Stimulated activated naive CD8-positive, alpha-beta T cell treated with anti-CD3 and anti-CD28 coated beads, Interleukin-15, amount 100 ng/mL, for 72 hours (primary cell): ENCODE measurements around the gene APEH.
A peak's percentile ranks its signal among the peaks of the same experiment; 100 is the strongest.
"Not testable (repeated sequence)": the region's sequence is repeated elsewhere in the genome, so short reads cannot be mapped to it uniquely, and the experiment has no call there.

Source experiments
- ATAC-seq: fragments of 150-1000 bp; cut with Tn5 transposase; 2 replicates; pipeline ENCODE4 v1.10.0; 2021; ENCODE audit warnings: mild to moderate bottlenecking, moderate library complexity
- DNase-seq, 2 donors: peaks; one replicate each; pipeline ENCODE4 v3.0.0; 2021 to 2022
- H3K27ac Mint-ChIP-seq, 2 donors: one replicate each; pipeline ENCODE4 v1.8.0; 2022; ENCODE audit warnings: mild to moderate bottlenecking in 2 of 2, mixed read lengths in 2 of 2, moderate library complexity in 2 of 2
- H3K27me3 Mint-ChIP-seq: one replicate; pipeline ENCODE4 v1.8.0; 2022; ENCODE audit warnings: mixed read lengths
- H3K4me1 Mint-ChIP-seq: one replicate; pipeline ENCODE4 v1.8.0; 2022; ENCODE audit warnings: mild to moderate bottlenecking, mixed read lengths
- H3K4me3 Mint-ChIP-seq, 2 donors: one replicate each; pipeline ENCODE4 v1.8.0; 2022; ENCODE audit warnings: mild to moderate bottlenecking in 2 of 2, mixed read lengths in 2 of 2, moderate library complexity in 1 of 2
- H3K9me3 Mint-ChIP-seq, 2 donors: one replicate each; pipeline ENCODE4 v1.8.0; 2022; ENCODE audit warnings: mixed read lengths in 2 of 2

APEH gene

GRCh38 chr3:49671291-49672288 is 2.6 kb upstream of the APEH start:
- H3K4me3 Mint-ChIP-seq: peak overlapping the region; percentile 14 to 68
- no peak overlapping the region for H3K27ac Mint-ChIP-seq
- DNase-seq: peak; percentile 71 to 76
- no peaks in the 10 kb centered on the region for H3K9me3 Mint-ChIP-seq
- no peak for ATAC-seq
- H3K27me3 Mint-ChIP-seq: no peaks in the 10 kb centered on the region
- H3K4me1 Mint-ChIP-seq: peaks cover 34% of the 10 kb centered on the region

DNA sequence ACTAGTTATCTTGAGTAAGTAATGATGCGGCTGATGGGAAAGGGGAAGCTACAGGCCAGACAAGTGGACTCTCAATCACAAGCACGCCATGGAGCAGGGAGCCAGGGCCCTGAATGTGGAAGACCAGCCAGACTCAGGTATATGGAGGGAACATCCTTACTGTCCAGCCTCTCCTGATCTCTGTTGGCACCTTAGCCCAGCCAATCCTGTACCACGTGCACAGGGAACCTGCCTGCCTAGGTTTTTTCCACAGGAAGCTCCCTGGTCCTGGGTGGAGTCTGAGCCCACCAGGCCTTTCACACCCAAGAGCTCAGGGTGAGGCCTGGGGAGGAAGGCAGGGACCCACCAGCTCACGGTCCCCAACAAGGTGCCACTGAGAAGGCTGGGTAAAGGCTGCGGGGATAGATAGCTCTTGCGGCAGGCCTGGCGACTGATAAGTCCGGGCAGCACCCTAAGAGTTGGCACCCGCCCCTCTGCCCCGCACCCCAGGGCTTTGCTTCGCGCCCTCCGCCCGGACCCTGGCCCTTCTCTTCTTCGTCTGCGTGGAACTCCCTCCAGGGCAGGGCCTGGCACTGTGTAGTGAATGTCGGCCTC is 933 bp upstream of the APEH start:
- Mint-ChIP-seq H3K27me3 (no peaks in the 10 kb centered on the region), H3K27ac (peak overlapping the region; percentile 98), H3K9me3 (no peaks in the 10 kb centered on the region), H3K4me1 (peaks cover 45% of the 10 kb centered on the region), H3K4me3 (peak overlapping the region; percentile 89)
- peak; percentile 11 for ATAC-seq
- DNase-seq: no peak

DNA sequence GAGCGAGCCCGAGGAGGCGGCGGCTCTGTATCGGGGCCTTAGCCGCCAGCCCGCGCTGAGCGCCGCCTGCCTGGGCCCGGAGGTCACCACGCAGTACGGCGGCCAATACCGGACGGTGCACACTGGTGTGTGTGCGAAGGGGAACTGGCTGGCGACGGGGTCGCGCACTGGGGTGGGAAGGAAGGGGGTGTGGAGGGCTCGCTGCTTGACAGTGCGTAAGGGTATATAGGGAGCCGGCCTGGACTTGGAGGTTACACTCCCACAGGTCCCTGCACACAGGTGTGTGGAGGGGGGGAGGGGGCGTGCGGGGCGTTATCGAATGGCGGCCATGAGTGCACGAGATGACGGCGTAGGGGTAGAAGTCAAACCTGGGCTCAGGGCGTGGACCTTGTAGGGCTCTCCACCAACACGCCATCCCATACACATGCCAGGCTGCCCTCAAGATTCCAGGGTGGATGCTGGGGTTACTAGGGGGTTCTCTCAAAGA is 389 bp downstream of the APEH start:
- no peak for DNase-seq
- H3K4me3 Mint-ChIP-seq: peak overlapping the region; percentile 89
- ATAC-seq: peak; percentile 36
- H3K27me3 Mint-ChIP-seq: no peaks in the 10 kb centered on the region
- peak overlapping the region in 1 of 2 donors; percentile 98 for H3K27ac Mint-ChIP-seq
- peaks cover 45% of the 10 kb centered on the region for H3K4me1 Mint-ChIP-seq
- no peaks in the 10 kb centered on the region for H3K9me3 Mint-ChIP-seq

DNA sequence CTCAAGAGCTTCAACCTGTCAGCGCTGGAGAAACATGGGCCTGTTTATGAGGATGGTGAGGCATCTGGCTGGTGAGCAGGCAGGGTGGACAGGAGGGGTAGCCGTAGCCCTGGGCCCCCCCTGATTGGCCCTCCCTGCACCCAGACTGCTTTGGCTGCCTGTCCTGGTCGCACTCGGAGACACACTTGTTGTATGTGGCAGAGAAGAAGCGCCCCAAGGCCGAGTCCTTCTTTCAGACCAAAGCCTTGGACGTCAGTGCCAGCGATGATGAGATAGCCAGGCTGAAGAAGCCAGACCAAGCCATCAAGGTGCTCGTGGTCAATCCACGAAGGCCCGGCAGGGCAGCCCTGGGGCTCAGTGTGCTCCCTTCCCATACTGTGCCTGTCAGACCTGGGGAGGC is 1.8 kb downstream of the APEH start:
- Mint-ChIP-seq H3K27me3 (no peaks in the 10 kb centered on the region), H3K27ac (no peak overlapping the region), H3K4me3 (peak overlapping the region in 1 of 2 donors; percentile 89), H3K9me3 (no peaks in the 10 kb centered on the region), H3K4me1 (peaks cover 58% of the 10 kb centered on the region)
- ATAC-seq (no peak), DNase-seq (no peak)

DNA sequence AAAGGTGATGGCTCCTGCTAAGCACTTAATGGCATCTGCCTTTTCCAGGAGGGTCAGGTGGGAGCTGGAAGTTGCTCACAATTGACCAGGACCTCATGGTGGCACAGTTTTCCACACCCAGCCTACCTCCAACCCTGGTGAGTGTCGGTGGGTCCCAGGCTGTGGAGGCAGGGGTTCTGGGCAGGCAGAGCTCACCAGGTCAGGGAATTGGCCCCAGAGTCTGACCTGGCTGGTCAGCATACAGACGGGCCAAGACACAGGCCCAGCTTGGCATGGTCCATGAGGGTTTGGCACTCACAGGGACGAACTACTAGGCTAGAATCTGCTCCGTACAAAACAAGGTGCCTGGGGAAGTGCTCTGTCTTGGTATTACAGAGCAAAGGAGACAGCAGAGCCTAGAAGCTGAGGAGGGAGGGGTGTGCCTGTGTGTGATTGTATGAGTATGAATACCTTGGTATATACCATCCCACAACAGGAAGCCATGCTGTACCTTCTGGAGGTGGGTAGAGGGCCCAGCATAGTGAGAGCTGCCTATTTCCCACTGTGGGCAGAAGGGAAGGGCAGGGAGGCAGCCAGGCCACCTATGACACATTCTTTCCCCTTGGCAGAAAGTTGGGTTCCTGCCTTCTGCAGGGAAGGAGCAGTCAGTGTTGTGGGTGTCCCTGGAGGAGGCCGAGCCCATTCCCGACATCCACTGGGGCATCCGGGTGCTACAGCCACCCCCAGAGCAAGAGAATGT is 6.5 kb downstream of the APEH start:
- H3K4me3 Mint-ChIP-seq: no peak overlapping the region
- no peaks in the 10 kb centered on the region for H3K9me3 Mint-ChIP-seq
- no peak for ATAC-seq
- no peaks in the 10 kb centered on the region for H3K27me3 Mint-ChIP-seq
- peak overlapping the region in 1 of 2 donors; percentile 79 for H3K27ac Mint-ChIP-seq
- DNase-seq: no peak
- peaks cover 40% of the 10 kb centered on the region for H3K4me1 Mint-ChIP-seq

GRCh38 chr3:49681232-49681522 is 7.0 kb downstream of the APEH start:
- Mint-ChIP-seq H3K27me3 (no peaks in the 10 kb centered on the region), H3K9me3 (no peaks in the 10 kb centered on the region), H3K4me3 (no peak overlapping the region), H3K4me1 (peaks cover 36% of the 10 kb centered on the region), H3K27ac (no peak overlapping the region)
- no peak for DNase-seq
- no peak for ATAC-seq

GRCh38 chr3:49681543-49681942 is 7.4 kb downstream of the APEH start:
- no peak for ATAC-seq
- H3K27me3 Mint-ChIP-seq: no peaks in the 10 kb centered on the region
- no peak overlapping the region for H3K27ac Mint-ChIP-seq
- H3K4me1 Mint-ChIP-seq: peaks cover 37% of the 10 kb centered on the region
- no peak overlapping the region for H3K4me3 Mint-ChIP-seq
- no peak for DNase-seq
- H3K9me3 Mint-ChIP-seq: no peaks in the 10 kb centered on the region

GRCh38 chr3:49683162-49683561 is 9.0 kb downstream of the APEH start:
- Mint-ChIP-seq H3K4me3 (no peak overlapping the region), H3K27me3 (no peaks in the 10 kb centered on the region)

DNA sequence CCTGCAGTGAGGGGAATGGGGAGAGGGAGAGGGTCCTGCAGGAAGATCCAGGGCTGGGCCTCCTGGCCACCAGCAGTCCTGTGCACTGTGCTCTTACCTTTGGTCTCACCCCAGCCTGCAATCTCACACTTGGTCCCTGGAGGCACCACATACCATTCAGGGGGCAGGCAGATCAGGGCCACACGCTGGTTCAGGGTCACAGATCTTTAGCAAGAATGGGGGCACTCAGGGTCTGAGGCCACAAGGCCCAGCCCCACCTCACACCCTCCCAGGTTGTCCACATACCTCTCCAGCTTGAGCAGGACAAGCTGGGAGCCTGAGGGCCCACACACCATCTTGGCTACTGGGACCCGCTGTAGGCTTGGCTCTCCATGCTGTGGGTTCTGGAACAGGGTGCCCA is 10.3 kb downstream of the APEH start:
- not testable (repeated sequence) for H3K27me3 Mint-ChIP-seq, H3K27ac Mint-ChIP-seq, H3K9me3 Mint-ChIP-seq, ATAC-seq, H3K4me3 Mint-ChIP-seq, DNase-seq
- H3K4me1 Mint-ChIP-seq: peaks cover 48% of the 10 kb centered on the region

More at GRCh38 chr3:49683162-49683561, 9.0 kb downstream of the APEH start:
- H3K4me1 Mint-ChIP-seq: peaks cover 36% of the 10 kb centered on the region
- H3K27ac Mint-ChIP-seq: no peak overlapping the region
- no peaks in the 10 kb centered on the region for H3K9me3 Mint-ChIP-seq
- ATAC-seq (no peak), DNase-seq (no peak)

GRCh38 chr3:49685103-49685502 is 11.0 kb downstream of the APEH start:
- H3K27me3 Mint-ChIP-seq, H3K9me3 Mint-ChIP-seq, DNase-seq, ATAC-seq, H3K27ac Mint-ChIP-seq: not testable (repeated sequence)
- Mint-ChIP-seq H3K4me1 (peaks cover 49% of the 10 kb centered on the region), H3K4me3 (peak overlapping the region in 1 of 2 donors; percentile 41)

GRCh38 chr3:49685846-49686245 is 11.7 kb downstream of the APEH start:
- ATAC-seq: peak; percentile 2
- not testable (repeated sequence) for H3K27ac Mint-ChIP-seq, H3K27me3 Mint-ChIP-seq, DNase-seq, H3K9me3 Mint-ChIP-seq
- Mint-ChIP-seq H3K4me1 (peaks cover 49% of the 10 kb centered on the region), H3K4me3 (peak overlapping the region in 1 of 2 donors; percentile 42)

DNA sequence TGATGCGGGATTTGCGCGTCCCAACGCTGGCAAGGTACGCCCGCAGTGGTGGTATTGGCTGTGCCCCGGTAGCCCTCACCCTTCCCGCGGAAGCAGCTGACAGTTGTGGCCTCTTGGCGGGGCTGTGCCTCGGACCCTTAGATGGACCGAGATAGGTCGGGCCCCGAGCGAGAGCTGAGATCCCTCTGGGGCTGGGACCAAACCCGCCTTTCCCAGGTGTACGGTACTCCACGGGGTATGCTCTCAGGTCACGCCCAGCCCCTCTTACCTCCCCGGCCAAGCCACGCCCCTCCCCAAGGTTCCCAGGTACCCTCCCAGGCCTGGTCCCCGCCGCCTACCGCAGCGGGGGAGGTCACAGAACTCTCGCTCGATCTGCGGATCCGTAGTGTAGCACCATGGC is 12.2 kb downstream of the APEH start:
- H3K9me3 Mint-ChIP-seq, H3K27ac Mint-ChIP-seq, H3K27me3 Mint-ChIP-seq: not testable (repeated sequence)
- H3K4me3 Mint-ChIP-seq: peak overlapping the region; percentile 70 to 80
- ATAC-seq: peak; percentile 29
- peaks cover 52% of the 10 kb centered on the region for H3K4me1 Mint-ChIP-seq
- peak; percentile 30 to 33 for DNase-seq

DNA sequence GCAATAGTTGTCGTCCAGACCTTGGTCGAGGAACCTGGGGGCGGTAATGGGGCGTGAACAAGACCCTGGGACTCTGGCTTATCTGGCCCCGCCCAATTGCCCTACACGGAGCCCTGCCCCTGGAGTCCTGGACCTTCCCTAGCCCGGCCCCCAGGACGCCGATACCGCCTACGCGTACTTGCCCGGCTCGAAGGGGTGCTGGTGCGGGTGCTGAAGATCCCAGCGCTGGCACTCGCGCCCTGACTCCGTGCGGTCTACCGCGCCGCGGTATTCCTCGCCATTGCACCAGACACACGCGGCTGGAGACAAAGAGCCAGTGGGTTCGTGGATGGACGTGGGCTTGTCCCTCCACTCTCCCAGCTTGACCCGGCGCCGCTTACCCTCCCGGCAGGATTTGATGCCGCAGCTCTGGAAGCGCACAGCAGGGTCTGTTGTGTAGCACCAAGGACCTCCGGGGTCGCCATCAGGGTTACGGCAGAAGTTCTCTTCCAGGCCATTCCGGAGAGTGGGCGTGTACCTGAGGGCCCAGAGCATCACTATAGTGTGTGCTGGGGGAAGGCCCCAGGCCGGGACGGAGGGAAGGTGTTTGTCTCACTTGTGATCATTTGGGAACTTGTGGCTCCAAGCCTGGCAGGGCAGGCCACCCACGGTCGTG is 12.7 kb downstream of the APEH start:
- peak overlapping the region; percentile 60 to 80 for H3K4me3 Mint-ChIP-seq
- not testable (repeated sequence) for H3K27me3 Mint-ChIP-seq, H3K27ac Mint-ChIP-seq, H3K9me3 Mint-ChIP-seq
- ATAC-seq: peak; percentile 54
- DNase-seq: peak; percentile 51 to 64
- H3K4me1 Mint-ChIP-seq: peaks cover 55% of the 10 kb centered on the region

DNA sequence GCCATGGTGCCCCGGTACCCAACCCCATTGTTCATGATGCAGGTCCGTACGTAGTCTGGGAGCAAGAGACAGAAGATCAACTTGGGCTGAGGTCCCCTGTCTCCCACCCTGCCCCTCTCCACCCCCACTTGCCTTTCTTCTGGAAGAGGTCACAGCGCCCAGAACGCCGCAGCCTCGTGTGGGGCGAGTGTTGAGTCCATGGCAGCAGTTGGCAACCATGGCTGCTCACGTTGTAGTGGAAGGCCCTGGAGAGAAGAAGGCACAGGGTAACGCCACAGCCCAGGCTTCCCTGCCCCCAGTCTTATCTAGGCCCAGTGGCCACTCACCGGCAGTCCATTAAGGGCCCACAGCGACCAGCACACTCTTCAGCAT is 13.3 kb downstream of the APEH start:
- H3K4me3 Mint-ChIP-seq: peak overlapping the region in 1 of 2 donors; percentile 80
- not testable (repeated sequence) for H3K27me3 Mint-ChIP-seq, H3K27ac Mint-ChIP-seq, DNase-seq, H3K9me3 Mint-ChIP-seq, ATAC-seq
- peaks cover 55% of the 10 kb centered on the region for H3K4me1 Mint-ChIP-seq

GRCh38 chr3:49688338-49689045 is 14.3 kb downstream of the APEH start:
- Mint-ChIP-seq H3K27ac (peak overlapping the region; percentile 95 to 98), H3K4me3 (peak overlapping the region; percentile 88 to 97), H3K4me1 (peaks cover 55% of the 10 kb centered on the region)
- H3K27me3 Mint-ChIP-seq, DNase-seq, H3K9me3 Mint-ChIP-seq: not testable (repeated sequence)
- peak; percentile 3 for ATAC-seq
